Skeletal muscle cell (primary cell): Measurements from ENCODE around the gene CBR3.
"Not testable (repeated sequence)": the region's sequence is repeated elsewhere in the genome, so short reads cannot be mapped to it uniquely, and the experiment has no call there.

Source experiments
- DNase-seq: peaks from one replicate; pipeline ENCODE4 v3.0.0-alpha.2; 2010; ENCODE audit warnings: low read depth
- H3K4me3 ChIP-seq: 2 replicates; pipeline ENCODE4 v1.5.1; 2011; ENCODE audit warnings: low read depth, mild to moderate bottlenecking, control low read depth, low read length, moderate library complexity

CBR3 gene

DNA sequence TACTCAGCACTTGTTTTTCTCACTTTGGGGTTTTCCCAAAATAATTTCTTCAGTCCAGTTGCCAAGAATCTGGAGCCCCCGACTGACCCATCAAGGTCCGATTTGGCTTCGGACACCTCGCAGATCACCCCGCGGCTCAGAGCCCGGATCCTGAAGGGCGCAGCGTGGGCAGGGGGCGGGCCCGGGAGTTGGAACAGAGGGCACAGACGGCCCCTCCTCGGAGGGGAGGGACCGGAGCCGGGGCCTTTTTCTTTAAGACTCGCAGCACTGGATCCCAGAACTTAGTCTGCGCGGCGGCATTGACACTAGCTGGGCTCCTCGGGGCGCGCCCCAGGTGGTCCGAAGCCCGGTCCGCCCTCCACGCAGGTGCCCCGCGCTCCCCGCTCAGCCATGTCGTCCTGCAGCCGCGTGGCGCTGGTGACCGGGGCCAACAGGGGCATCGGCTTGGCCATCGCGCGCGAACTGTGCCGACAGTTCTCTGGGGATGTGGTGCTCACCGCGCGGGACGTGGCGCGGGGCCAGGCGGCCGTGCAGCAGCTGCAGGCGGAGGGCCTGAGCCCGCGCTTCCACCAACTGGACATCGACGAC, at the start of gene CBR3:
Gene CBR3, plus strand, starts transcription at position 277 of the 588 bp plus-strand sequence. Its CDS starts 114 bp downstream, at position 391.
- no peak for DNase-seq
- H3K4me3 ChIP-seq, result peak within 1 kb of the TSS; percentile 70

DNA sequence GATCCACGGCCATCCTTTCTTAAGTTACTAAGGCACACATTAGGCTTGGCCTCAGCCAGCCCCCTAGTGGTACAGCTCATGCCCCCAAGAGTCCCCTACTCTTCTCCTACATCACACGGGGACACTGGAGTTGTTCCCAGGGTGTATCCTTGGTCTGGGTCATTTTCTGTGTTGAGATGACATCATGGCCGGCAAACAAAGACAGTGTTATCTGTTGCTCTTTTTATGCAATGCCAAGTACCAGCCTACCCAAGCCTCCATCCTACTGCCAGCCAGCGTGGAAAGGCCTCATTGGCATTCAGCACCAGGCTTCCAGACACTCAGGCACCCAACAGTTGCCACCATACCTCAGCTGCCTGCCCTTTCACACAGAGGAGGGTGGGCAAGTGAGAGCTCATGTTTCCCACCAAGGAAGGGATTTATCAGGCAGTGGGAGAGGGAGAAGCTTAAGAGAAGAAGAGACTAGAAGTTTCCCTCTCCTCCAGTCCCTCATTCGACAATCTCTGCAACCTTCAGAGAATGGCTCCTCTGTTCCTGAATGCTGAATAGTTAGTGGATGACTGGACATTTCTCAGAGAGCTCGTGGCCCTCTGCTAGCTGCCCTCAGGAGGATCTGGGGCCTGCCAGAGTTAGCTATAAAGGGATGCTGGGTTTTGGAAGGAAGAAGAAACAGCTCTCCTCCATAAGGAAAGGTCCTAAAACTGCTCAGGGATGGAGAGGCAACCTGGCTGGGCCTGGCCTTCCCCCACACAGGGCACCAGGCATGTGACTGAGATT, 47.3 kb upstream of the CBR3 start:
- no peak overlapping the region for H3K4me3 ChIP-seq
- no peak for DNase-seq

DNA sequence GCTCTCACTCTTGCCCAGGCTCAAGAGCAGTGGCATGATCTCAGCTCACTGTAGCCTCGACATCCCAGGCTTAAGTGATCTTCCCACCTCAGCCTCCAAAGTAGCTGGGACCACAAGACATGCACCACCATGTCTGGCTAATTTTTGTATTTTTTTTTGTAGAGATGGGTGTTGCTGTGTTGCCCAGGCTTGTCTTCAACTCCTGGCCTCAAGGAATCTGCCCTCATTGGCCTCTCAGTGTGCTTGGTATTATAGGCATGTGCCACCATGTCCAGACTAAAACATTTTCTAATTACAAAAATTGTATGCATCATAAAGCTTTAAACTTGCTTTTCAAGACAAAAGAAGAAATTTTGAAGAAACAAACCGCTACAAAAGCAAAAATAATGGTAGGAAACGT, 44.9 kb upstream of the CBR3 start:
- H3K4me3 ChIP-seq, result no peak overlapping the region
- no peak for DNase-seq

DNA sequence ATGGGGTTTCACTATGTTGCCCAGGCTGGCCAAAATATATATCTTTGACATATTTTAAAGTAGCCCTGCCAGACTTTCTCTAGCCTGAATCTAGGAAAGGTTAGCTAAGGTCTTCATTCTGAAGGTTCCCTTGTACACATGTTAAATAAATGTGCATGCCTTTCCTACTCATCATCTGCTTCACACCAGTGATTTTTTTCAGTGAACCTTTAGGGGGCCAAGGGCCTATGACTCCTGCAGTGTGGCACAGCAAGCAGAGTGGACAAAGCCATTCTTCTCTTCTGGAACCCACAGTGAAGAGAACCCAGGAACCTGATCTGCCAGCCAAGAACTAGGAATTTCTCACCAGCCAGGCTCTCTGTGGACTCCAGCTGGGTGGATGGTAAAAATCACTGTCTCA, 42.2 kb upstream of the CBR3 start:
- DNase-seq, result no peak
- no peak overlapping the region for H3K4me3 ChIP-seq

DNA sequence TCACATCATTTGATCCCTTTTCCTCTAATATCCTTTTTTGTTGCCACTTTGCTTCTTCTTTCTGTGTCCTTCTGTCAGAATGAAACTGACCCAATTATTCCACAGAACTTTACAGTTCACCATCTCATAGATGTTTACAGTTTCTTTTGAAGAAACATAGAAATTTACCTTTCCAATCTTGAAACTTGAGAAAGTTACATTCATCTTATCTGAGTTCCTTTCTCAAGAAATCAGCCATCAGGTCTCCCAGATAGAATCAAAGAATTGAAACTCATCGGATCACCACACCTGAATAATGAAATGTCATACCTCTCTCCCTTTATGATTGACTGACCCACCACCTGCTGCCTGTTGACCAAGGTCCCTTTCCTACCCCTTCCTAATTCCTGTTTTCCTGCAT, 41.4 kb upstream of the CBR3 start:
- H3K4me3 ChIP-seq, result no peak overlapping the region
- no peak for DNase-seq

DNA sequence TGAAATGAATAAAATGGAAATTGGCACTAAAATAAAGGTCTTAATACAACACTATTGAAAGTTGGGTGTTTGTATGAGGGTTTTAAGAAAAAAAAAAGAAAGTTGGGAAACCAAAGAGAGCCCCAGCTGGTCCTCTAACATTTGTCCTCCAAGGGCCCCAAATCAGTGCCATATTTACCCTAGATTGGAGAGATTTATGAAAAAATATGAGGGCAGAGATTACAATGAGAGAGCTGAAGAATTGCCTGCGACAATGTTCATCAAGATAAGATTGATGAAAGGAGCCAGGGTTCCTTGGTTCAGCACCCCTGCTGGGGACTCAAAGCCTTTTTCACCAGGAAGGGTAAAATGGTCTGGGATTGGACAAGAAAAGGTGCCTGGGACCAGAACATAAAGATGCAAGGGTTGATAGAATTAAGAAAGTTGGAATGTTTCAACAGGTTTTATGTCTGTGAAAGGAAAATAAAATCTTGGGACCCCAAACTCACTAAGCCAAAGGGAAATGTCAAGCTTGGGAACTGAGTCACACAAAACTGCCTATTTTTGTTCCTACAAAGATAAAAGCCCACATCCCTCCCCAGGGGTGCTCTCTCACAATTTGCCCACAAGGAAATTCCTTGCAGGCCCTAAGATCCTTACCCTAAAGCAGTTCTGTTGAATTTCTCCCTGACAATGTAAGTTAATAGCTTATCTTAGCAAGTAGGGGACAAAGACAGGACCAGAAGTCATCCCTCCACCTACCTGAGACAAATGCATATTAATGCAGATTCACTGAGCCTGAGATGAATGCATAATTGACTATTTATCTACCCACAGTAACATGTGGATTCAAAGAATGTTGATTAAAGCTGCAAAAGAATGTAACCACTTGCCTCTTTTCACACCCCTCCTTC, 38.2 kb upstream of the CBR3 start:
- H3K4me3 ChIP-seq, result no peak overlapping the region
- no peak for DNase-seq

DNA sequence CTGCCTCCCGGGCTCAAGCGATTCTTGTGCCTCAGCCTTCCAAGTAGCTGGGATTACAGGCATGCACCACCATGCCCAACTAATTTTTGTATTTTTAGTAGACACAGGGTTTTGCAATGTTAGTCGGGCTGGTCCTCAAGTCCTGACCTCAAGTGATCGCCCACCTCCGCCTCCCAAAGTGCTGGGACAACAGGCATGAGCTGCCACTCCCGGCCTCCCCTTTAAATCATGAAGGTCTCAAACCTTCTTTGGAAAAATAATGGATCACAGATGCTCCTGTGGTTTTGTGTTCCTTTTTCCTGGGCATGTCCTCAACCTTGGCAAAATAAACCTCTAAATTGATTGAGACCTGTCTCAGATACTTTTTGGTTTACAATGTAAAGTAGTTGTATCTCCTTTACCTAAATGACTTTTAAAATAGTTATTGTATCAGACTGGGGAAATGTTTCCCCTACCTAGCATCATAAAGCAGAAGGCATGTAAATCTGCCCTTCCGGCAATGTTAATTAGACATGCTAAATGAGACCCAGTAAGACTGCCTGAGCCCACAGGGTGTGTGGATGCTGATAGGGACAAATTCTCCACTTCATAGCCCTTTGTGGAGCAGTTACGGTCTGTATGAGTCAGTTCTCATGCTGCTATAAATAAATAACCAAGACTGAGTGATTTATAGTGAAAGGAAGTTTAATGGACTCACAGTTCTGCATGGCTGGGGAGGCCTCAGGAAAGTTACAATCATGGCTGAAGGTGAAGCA, 37.3 kb upstream of the CBR3 start:
- no peak for DNase-seq
- H3K4me3 ChIP-seq, result no peak overlapping the region

DNA sequence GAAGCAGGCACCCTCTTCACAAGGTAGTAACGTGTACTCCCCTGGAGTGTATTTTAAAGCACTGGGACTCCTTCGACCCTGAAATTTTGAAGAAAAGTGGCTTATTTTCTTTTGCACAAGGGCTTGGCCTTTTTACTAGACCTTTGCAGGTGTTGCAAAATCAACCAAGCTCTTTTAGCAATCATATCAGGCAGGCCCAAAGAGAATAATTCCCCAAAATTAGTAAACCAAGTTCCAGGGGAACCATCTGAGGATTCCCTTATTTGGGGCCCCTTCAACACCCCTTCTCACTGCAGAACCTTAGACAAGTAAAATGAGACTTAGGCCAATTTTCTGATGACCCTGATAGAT, 36.7 kb upstream of the CBR3 start:
- no peak for DNase-seq
- H3K4me3 ChIP-seq, result no peak overlapping the region

DNA sequence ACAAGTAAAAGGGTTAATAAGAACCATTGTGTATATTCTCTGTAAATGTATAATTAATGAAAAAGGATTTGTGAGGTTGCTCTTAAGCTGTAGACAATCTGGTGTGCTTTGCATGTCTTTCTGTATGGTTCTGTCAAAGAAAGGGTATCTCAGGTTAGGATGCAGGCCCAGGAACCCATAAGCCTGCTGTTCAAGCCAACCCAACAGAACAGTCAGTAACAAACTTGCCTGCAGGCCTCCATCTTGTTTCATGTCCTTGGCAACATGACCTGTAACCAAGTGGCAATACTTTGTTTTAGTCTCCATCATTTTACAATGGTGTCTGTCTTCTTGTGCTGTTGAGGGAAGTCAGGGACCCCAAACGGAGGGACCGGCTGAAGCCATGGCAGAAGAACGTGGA, 35.9 kb upstream of the CBR3 start:
- no peak for DNase-seq
- no peak overlapping the region for H3K4me3 ChIP-seq

DNA sequence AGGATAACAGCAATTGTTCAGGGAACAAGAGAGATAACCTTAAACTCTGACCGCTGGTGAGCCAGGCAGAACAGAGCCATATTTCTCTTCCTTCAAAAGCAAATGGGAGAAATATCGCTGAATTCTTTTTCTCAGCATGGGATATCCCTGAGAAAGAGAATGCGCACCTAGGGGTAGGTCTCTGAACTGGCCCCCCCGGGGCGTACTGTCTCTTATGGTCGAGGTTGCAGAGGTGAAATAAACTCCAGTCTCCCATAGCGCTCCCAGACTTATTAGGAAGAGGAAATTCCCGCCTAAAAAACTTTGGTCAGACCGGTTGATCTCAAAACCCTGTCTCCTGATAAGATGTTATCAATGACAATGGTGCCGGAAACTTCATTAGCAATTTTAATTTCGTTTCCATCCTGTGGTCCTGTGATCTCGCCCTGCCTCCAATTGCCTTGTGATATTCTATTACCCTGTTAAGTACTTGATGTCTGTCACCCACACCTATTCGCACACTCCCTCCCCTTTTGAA, 35.1 kb upstream of the CBR3 start:
- DNase-seq, H3K4me3 ChIP-seq: not testable (repeated sequence)

DNA sequence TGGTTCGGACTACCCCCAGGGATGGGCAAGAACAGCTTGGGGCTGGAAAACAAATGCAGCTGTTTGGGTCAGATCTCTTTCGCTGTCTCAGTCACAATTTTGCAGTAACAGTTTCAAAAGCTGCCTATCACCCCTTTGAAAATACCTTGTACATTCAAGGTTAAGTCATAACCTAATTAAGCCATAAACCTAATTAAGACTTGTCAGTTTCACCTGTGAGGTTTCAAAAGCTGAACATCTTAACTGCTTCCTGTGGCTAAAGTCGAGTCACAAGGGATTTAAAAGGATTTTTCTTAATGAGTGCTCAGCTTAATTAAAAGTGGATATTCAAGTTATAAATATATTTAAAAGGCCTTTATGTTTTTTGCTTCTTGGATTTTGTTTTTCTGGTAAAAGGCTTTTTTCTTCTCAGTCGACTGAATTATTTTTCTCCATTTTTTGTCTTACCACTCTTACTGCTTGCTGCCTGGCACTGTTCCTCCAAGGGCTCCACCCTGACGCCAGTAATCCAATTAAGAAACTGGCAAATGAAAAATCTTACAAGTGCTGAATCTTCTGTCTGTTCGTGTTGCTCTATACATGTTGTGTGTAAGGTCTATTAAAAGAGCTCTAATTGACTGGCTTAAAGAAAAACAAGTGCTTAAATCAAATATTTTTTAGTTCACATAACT, 33.8 kb upstream of the CBR3 start:
- DNase-seq, result no peak
- H3K4me3 ChIP-seq, result no peak overlapping the region

DNA sequence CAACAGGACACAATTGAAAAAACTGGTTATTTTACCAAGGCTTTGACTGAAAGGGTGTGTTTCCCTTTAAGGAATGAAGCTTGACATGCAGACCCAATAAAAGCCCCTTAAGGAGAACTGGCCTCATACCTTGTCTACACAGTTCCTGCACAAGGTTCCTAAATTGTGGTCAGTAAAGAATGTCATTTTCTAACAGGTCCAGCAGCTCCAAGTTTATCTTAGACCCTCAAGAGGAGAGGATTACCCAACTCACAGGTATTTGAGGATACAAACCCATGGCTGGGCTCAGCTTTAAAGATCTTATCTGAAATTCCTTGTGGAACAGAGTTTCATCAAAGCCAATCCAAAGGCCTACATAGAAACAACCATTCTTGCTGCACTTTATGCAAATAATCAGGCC, 31.4 kb upstream of the CBR3 start:
- no peak overlapping the region for H3K4me3 ChIP-seq
- no peak for DNase-seq

DNA sequence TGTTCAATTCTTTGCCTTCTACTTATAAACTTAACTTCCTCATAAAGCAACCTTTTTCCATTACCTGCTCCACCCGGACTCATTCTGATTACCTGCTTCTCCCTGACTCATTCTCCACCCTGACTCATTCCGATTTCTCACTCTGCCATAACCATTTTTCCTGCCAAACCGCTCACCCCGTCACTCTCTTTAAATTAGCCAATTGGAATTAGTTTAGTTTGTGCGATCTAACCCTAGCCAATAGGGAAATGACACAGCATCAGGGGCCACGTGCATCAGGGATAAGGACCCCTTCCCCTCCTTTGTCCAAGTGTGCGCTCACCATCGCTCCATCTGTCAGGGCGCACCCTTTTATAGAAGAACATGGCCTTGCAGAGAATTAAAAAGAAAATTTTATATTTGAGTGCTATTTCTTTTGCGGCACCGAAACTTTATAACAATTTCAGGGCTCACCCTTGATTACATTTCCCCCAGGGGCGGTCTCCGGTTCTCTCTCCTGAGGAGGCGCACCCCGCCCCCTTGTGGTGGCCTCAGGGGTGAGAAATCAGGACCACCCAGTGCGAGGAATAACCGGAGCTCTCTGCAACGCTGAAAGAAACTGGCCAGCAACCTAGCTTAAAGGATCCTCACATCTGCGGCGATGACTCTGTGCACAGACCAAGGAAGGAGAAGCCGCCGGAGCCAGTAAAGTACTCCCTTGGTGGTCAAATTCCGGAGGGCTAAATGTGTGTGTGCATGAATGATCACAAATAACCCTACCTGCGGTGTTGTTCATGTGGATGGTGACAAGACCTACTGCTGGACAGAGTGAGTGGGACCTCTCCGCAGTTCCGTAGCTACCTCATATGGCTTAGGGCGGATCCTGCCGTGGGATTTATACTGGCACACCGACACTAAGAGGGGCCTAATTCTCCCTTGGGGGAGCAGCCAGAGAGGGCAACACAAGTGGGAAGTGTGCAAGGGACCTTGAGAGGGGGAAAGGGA, 30.3 kb upstream of the CBR3 start:
- peak overlapping the region; percentile 26 for H3K4me3 ChIP-seq
- no peak for DNase-seq

DNA sequence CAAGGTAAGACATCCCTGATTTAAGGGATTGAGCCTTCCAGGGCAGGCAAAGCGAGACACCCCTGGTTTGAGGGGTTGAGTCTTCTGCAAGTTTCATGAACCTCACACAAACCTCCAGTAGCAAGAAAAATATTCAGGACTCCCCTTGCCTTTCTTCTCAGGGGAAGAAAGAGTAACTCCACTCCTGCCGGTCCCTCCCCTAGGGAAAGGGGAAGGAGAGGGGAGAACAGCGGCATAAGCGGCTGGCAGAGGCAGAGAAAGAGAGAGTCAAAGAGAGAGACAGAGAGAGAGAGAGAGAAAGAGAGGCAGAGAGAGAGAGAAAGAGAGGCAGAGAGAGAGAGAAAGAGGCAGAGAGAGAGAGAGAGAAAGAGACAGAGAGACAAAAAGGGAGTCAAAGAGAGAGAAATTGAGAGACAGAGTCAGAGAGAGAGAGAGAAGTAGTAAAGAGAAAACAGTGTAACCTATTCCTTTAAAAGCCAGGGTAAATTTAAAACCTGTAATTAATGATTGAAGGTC, 29.5 kb upstream of the CBR3 start:
- peak overlapping the region; percentile 26 for H3K4me3 ChIP-seq
- no peak for DNase-seq

DNA sequence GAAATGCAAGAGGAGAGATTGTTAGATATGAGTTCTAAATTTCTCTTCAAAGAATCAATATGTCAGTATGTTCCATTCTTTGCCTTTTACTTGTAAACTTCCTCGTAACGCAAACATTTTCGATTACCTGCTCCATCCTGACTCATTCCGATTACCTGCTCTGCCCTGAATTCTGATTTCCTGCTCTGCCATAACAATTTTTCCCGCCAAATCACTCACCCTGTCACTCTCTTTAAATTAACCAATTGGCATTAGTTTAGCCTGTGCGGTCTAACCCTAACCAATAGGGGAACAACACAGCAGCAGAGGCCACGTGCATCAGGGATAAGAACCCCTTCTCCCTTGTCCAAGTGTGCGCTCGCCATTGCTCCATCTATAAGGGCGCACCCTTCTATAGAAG, 25.0 kb upstream of the CBR3 start:
- H3K4me3 ChIP-seq, result no peak overlapping the region
- no peak for DNase-seq

DNA sequence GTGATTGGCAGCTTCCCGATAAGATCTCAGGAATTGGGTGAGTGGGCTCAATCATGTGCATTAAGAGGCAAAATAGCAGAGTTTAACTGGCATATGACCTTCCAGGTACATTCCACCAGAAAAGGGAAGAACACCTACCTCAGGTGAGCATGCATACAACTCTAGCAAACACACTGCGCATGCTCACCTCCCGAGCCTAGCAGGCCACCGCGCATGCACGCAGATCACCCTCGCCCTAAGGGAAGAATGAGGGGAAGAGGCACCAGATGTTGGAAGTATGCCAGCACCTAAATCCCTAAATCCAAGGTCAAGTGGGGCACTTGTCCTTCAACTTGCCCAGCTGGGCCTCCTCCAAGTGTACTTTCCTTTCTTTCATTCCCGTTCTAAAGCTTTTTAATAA, 23.6 kb upstream of the CBR3 start:
- no peak overlapping the region for H3K4me3 ChIP-seq
- no peak for DNase-seq

DNA sequence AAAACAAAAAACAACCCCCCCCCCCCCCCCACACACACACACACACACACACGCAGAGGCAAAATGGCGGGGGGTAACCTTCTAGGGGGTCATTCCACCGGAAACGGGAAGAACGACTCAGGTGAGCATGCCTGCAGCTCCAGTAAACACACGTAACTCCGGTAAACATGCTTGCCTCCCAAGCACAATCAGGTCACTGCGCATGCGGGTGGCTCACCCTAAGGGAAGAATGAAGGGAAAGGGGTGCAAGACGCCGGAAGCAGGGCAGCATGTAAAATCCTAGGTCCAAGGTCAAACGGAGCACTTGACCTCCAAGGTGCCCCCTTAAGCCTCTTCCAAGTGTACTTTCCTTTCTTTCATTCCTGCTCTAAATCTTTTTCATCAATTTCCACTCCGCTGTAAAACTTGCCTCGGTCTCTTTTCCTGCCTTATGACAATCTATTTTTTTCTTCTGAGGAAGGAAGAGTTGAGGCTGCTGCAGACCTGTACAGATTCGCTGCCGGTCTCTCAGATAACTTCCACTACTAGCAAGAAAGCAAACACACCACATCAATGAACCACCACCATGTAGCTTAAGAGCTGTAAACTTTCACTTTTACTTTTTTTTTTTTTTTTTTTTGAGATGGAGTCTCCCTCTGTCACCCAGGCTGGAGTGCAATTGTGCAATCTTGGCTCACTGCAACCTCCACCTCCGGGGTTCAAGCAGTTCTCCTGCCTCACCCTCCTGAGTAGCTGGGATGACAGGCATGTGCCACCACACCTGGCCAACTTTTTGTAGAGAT, 21.0 kb upstream of the CBR3 start:
- no peak for DNase-seq
- no peak overlapping the region for H3K4me3 ChIP-seq
